ENCODE results near the gene KLHL36.

- TF ChIP-seq EZH2 (IDR thresholded peaks at IDR 0.05; ENCODE audit: borderline replicate concordance, low read length), result no peak
- no peak for TF ChIP-seq CTCF (conservative IDR thresholded peaks at IDR 0.05 in 1 of 2, IDR thresholded peaks at IDR 0.05 in 1 of 2; ENCODE audit: extremely low read depth in 1 of 2, insufficient read depth in 1 of 2, low read depth in 1 of 2, low read length in 2 of 2)
These were observed 41.9 kb downstream of the KLHL36 start for GRCh38 chr16:84690088-84690819.

Measured in mammary epithelial cell (primary cell).